Left lung (tissue), 14 donors: Measurements from ENCODE around the gene GCNT3. TPM values are rescaled to one million over a fixed set of nuclear protein-coding genes. Genes with fewer than 3 reads are reported as not detected.

Source experiments
- ATAC-seq: fragments of 200-7000 bp; cut with Tn5 transposase; one replicate; pipeline ENCODE4 v1.9.1; 2020; ENCODE audit warnings: moderate library complexity
- DNase-seq, 4 donors: peaks; one replicate each; pipeline ENCODE4 v3.0.0-alpha.2; 2013 to 2020
- H3K27ac ChIP-seq, 2 donors: fragments of 200-600 bp; sonication (generic) in 1 of 2; one replicate each; pipeline versions ENCODE4 v1.5.0 to v1.8.0; 2020 to 2021
- H3K27me3 ChIP-seq, 2 donors: fragments of 200-600 bp; sonication (generic) in 1 of 2; one replicate each; pipeline versions ENCODE4 v1.5.0 to v1.8.0; 2020 to 2021
- H3K36me3 ChIP-seq, 2 donors: fragments of 200-600 bp; sonication (generic) in 1 of 2; one replicate each; pipeline versions ENCODE4 v1.5.0 to v1.8.0; 2020 to 2021
- H3K4me1 ChIP-seq, 2 donors: fragments of 200-600 bp; one replicate each; pipeline ENCODE4 v1.8.0; 2021
- H3K4me3 ChIP-seq, 2 donors: fragments of 200-600 bp; sonication (generic) in 1 of 2; one replicate each; pipeline versions ENCODE4 v1.5.0 to v1.8.0; 2020 to 2021; ENCODE audit warnings: mild to moderate bottlenecking in 1 of 2
- H3K9me3 ChIP-seq, 2 donors: fragments of 200-600 bp; sonication (generic) in 1 of 2; one replicate each; pipeline versions ENCODE4 v1.5.0 to v1.8.0; 2020 to 2021
- intact Hi-C, 2 donors: fragments of 100-400 bp; cut with DNase I; formaldehyde crosslinking; loops; one replicate each; pipeline versions ENCODE4 v1.11.2 to v1.14.2; 2022
- long read RNA-seq, 12 donors: library from polyadenylated mRNA in 2 of 12; unstranded in 2 of 12; transcript quantifications; one replicate each; pipeline ENCODE4 v2.0.0 and lab custom pipeline, GENCODE V29; 2019 to 2026
- polyA plus RNA-seq, 6 donors: library from polyadenylated mRNA; unstranded; fragments of 120-200 nt; gene quantifications; one replicate each; pipeline ENCODE4 v1.2.1, GENCODE V29; 2013; ENCODE audit not compliant: insufficient read length in 6 of 6
- total RNA-seq, 2 donors: library from RNA; stranded (reverse); fragmentation: NEBNext Ultra II Directional; extraction: Animal tissue kit (Norgen Biotek cat#: 25700); gene quantifications; one replicate each; pipeline ENCODE4 v1.2.1, GENCODE V29; 2021
- TF ChIP-seq, protein P1 (sequence below), 2 donors: fragments of 200-600 bp; sonication (generic) in 1 of 2; IDR thresholded peaks; one replicate each; pipeline versions ENCODE4 v1.5.0 to v1.8.0; 2021; ENCODE audit warnings: antibody characterized with exemption in 2 of 2
- donor health status: DM: no; HTN: yes; CAD: no.
- donor health status: DM: no; HTN: no; CAD: no.

GCNT3 gene, protein sequence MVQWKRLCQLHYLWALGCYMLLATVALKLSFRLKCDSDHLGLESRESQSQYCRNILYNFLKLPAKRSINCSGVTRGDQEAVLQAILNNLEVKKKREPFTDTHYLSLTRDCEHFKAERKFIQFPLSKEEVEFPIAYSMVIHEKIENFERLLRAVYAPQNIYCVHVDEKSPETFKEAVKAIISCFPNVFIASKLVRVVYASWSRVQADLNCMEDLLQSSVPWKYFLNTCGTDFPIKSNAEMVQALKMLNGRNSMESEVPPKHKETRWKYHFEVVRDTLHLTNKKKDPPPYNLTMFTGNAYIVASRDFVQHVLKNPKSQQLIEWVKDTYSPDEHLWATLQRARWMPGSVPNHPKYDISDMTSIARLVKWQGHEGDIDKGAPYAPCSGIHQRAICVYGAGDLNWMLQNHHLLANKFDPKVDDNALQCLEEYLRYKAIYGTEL
- 1 to 10 TPM; 4.7 to 7.3 TPM for total RNA-seq
- polyA plus RNA-seq: 1 to 10 TPM in 2 of 6 donors, under 1 TPM in 4; 0.41 to 1.4 (median 0.75) TPM
- long read RNA-seq, donor 1, partial matches to known transcripts: 176 of 176 reads
- long read RNA-seq, donor 1, other reads (novel, unspliced or antisense): 0 of 176 reads
- long read RNA-seq, donor 2, partial matches to known transcripts: 70 of 177 reads
- long read RNA-seq, donor 2, other reads (novel, unspliced or antisense): 107 of 177 reads
- long read RNA-seq, donor 3: 0 reads
- long read RNA-seq, donor 4, full-length matches to known transcripts: 3 of 4 reads
- long read RNA-seq, donor 4, partial matches to known transcripts: 1 of 4 reads
- long read RNA-seq, donor 4, other reads (novel, unspliced or antisense): 0 of 4 reads
- long read RNA-seq, donor 5, partial matches to known transcripts: 152 of 152 reads
- long read RNA-seq, donor 5, other reads (novel, unspliced or antisense): 0 of 152 reads
- long read RNA-seq, donor 6, partial matches to known transcripts: 31 of 47 reads
- long read RNA-seq, donor 6, other reads (novel, unspliced or antisense): 16 of 47 reads
- long read RNA-seq, donor 7: 0 reads
- long read RNA-seq, donor 8: 0 reads
- long read RNA-seq, donor 9: 0 reads
- long read RNA-seq, donor 10, full-length matches to known transcripts: 1 of 1 reads
- long read RNA-seq, donor 10, partial matches to known transcripts: 0 of 1 reads
- long read RNA-seq, donor 10, other reads (novel, unspliced or antisense): 0 of 1 reads
- long read RNA-seq, donor 11: 0 reads
- long read RNA-seq, donor 12: 0 reads

DNA sequence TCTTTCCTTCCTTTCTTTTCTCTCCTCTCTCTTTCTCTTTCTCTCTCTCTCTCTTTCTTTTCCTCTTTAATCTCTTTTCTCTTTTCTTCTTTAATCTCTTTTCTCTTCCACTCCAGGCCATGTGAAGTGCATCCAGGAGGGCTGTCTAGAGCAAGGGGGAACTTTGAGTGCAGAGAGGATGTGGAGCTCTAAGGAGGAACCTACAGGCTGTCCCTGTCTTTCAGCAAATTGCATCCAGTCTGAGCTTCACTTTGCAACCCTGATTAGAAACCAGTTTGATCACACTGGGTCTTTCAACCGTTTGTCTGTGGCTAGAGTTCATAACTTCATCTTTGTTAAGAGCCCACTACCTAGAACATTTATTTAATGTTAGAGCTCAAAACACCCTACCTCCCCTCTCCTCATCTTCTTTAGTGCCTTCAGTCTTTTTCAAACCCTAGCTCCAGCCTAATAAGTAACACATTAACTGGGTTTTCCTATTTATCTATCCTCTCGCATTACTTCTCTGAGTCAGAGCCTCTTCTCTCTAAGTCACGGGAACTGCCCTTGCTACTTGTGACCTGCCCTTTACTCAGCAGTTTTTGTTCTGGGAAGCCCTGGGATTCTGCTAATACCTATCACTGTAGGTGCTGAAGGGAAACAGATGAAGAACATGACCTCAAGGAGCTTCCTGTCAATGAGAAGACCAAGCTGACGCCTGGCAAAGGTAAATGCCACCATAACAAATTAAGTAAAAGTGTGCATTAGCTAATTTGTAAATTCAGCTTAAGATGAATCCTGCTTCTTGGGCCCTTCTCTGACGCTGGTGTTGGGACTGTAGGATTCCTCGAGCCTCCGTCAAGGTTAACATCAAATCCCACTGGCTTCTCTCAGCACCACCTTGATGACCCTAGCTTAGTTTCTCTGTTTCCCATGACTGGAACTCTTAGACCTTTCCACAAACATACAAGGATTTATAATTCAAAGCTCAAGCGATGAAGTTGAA lies at the start of gene GCNT3:
TSS of gene GCNT3 (plus strand) at position 508 of the 985 bp plus-strand sequence. CDS start 6,456 bp downstream, outside the sequence.
- H3K27ac ChIP-seq: no peak within 1 kb of the TSS
- peak within 1 kb of the TSS in 1 of 2 donors; percentile 2 for H3K4me3 ChIP-seq
- no peaks in the 10 kb centered on the region for H3K4me1 ChIP-seq
- peak; percentile 93 for ATAC-seq
- intact Hi-C loops: no loop called here
- H3K9me3 ChIP-seq: no peaks in the 10 kb centered on the region
- TF ChIP-seq, protein P1, sequence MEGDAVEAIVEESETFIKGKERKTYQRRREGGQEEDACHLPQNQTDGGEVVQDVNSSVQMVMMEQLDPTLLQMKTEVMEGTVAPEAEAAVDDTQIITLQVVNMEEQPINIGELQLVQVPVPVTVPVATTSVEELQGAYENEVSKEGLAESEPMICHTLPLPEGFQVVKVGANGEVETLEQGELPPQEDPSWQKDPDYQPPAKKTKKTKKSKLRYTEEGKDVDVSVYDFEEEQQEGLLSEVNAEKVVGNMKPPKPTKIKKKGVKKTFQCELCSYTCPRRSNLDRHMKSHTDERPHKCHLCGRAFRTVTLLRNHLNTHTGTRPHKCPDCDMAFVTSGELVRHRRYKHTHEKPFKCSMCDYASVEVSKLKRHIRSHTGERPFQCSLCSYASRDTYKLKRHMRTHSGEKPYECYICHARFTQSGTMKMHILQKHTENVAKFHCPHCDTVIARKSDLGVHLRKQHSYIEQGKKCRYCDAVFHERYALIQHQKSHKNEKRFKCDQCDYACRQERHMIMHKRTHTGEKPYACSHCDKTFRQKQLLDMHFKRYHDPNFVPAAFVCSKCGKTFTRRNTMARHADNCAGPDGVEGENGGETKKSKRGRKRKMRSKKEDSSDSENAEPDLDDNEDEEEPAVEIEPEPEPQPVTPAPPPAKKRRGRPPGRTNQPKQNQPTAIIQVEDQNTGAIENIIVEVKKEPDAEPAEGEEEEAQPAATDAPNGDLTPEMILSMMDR (IDR thresholded peaks at IDR 0.05): no peak
- H3K27me3 ChIP-seq: peaks cover 0 to 3% of the 10 kb centered on the region in 2 donors
- peak in 1 of 4 donors; percentile 14 for DNase-seq
- no peaks in the 10 kb centered on the region for H3K36me3 ChIP-seq

GRCh38 chr15:59562448-59563186 lies 49.0 kb upstream of the GCNT3 start:
- DNase-seq: no peak
- TF ChIP-seq, protein P1 (IDR thresholded peaks at IDR 0.05): no peak
- Histone ChIP-seq H3K27me3 (no peaks in the 10 kb centered on the region), H3K36me3 (no peaks in the 10 kb centered on the region), H3K4me3 (no peak overlapping the region), H3K9me3 (peaks cover 0 to 9% of the 10 kb centered on the region in 2 donors), H3K4me1 (no peaks in the 10 kb centered on the region), H3K27ac (no peak overlapping the region)
- intact Hi-C loops: no loop called here
- ATAC-seq: no peak

DNA sequence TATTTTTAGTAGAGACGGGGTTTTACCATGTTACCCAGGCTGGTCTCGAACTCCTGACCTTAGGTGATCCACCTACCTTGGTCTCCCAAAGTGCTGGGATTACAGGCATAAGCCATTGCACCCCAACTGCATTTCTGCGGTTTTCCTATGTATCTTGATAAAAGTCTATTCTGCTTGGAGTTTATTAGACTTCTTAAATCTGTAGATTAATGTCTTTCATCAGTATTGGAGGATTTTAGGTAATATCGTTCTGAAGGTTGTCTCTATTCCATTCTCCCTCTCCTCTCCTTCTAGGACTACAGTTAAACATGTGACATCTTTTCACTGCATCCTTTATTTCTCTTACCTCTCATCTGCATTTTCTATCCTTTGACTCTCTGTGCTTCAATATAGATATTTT lies 46.3 kb upstream of the GCNT3 start:
- H3K9me3 ChIP-seq: peaks cover 0 to 9% of the 10 kb centered on the region in 2 donors
- TF ChIP-seq, protein P1 (IDR thresholded peaks at IDR 0.05): no peak
- no peaks in the 10 kb centered on the region for H3K4me1 ChIP-seq
- intact Hi-C loops: no loop called here
- DNase-seq (no peak), ATAC-seq (no peak)
- no peaks in the 10 kb centered on the region for H3K36me3 ChIP-seq
- no peaks in the 10 kb centered on the region for H3K27me3 ChIP-seq
- H3K4me3 ChIP-seq: no peak overlapping the region
- H3K27ac ChIP-seq: no peak overlapping the region

DNA sequence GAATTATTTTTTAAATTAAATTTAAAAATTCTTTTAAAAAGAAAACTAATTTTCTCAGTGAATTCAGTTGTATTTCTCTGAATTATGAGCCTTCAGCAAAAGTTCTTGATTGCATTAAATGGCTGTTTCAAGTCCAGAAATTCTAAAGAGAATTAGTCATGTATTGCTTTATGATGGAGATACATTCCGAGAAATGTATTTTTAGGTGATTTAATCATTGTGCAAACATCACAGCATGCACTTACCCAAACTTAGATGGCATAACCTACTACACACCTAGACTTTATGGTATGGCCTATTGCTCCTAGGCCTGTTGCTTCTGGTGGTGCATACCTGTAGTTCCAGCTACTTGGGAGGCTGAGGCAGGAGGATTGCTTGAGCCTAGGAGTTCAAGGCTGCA lies 44.3 kb upstream of the GCNT3 start:
- Histone ChIP-seq H3K36me3 (no peaks in the 10 kb centered on the region), H3K27ac (no peak overlapping the region), H3K4me1 (no peaks in the 10 kb centered on the region), H3K4me3 (no peak overlapping the region), H3K9me3 (peaks cover 0 to 9% of the 10 kb centered on the region in 2 donors), H3K27me3 (peaks cover 0 to 7% of the 10 kb centered on the region in 2 donors)
- ATAC-seq (no peak), DNase-seq (no peak)
- TF ChIP-seq, protein P1 (IDR thresholded peaks at IDR 0.05): no peak
- intact Hi-C loops: no loop called here
